K562 (cell line): Measurements from ENCODE around the gene PRR19. TPM values are rescaled to one million over a fixed set of nuclear protein-coding genes. Genes with fewer than 3 reads are reported as not detected.

Experiments used
- ATAC-seq: fragments of 200-7000 bp; cut with Tn5 transposase; 3 replicates; pipeline ENCODE4 v1.9.1; 2020; ENCODE audit warnings: moderate library complexity
- BruUV-seq: library from RNA; stranded (reverse); fragments of 400-500 nt; replicated peaks from 2 replicates; lab custom pipeline; 2021; lab: Mats Ljungman, UMichigan
- CTCF ChIA-PET: fragments of 300-600 bp; formaldehyde crosslinking; extraction: SDS; loops from one replicate; lab custom pipeline; 2021; ENCODE audit warnings: low intra/inter-chr PET ratio; lab: Yijun Ruan, JAX
- POLR2A ChIA-PET: fragments of 300-600, 350-650 bp; sonication (Branson Sonifier 250); formaldehyde crosslinking; extraction: SDS; loops from one replicate; lab custom pipeline; 2021; ENCODE audit warnings: antibody characterized with exemption, inconsistent platforms; lab: Yijun Ruan, JAX
- DNase-seq, 4 experiments: peaks; one replicate each; pipeline versions ENCODE4 v3.0.0 to v3.0.0-alpha.2; 2011 to 2018; ENCODE audit warnings: low spot score in 3 of 4, mixed read lengths in 3 of 4; ENCODE audit errors: extremely low read depth in 1 of 4
- FAIRE-seq: peaks from 2 replicates; lab custom pipeline; 2011; peaks lifted over from hg19 to GRCh38; lab: Jason Lieb, UNC
- H2AFZ ChIP-seq: 2 replicates; pipeline ENCODE4 v1.6.0; 2011; ENCODE audit warnings: low read depth, low read length, control low read depth, inconsistent platforms
- H3K27ac ChIP-seq: fragments of 200-600 bp; 3 replicates; pipeline ENCODE4 v1.8.0; 2011; ENCODE audit warnings: low read depth, mild to moderate bottlenecking, control low read depth, inconsistent platforms, low read length, moderate library complexity, mixed read lengths; ENCODE audit errors: extremely low read depth
- H3K27me3 ChIP-seq, 2 experiments: fragments of 300-600 bp in 1 of 2; 2 replicates in 1 of 2; 3 replicates in 1 of 2; pipeline versions ENCODE4 v1.6.0 to v1.8.0; 2011; ENCODE audit warnings: inconsistent platforms in 2 of 2, low read length in 2 of 2, mild to moderate bottlenecking in 1 of 2, mixed read lengths in 1 of 2, moderate library complexity in 1 of 2; ENCODE audit not compliant: control insufficient read depth in 2 of 2, insufficient read depth in 2 of 2
- H3K36me3 ChIP-seq: fragments of 300-600 bp; 3 replicates; pipeline ENCODE4 v1.8.0; 2011; ENCODE audit warnings: mild to moderate bottlenecking, low read length, inconsistent platforms; ENCODE audit not compliant: control insufficient read depth, insufficient read depth
- H3K4me1 ChIP-seq, 2 experiments: fragments of 200-600 bp in 1 of 2; replicated peaks in 1 of 2; 2 replicates in 1 of 2; 3 replicates in 1 of 2; pipeline versions ENCODE4 v1.5.1 to v1.8.0; 2011; ENCODE audit warnings: inconsistent platforms in 2 of 2, low read length in 2 of 2, mild to moderate bottlenecking in 1 of 2, mixed read lengths in 1 of 2, moderate library complexity in 1 of 2; ENCODE audit not compliant: control insufficient read depth in 2 of 2, insufficient read depth in 2 of 2
- H3K4me2 ChIP-seq: 2 replicates; pipeline ENCODE4 v1.6.1; 2011; ENCODE audit warnings: low read length, control low read depth, inconsistent platforms, mixed read lengths; ENCODE audit not compliant: insufficient read depth
- H3K4me3 ChIP-seq: fragments of 200-600 bp; sonication (generic), shearing (Covaris generic); 2 replicates; pipeline ENCODE4 v1.5.1; 2016; ENCODE audit warnings: control low read depth, inconsistent platforms
- H3K79me2 ChIP-seq: fragments of 200-600 bp; 3 replicates; pipeline ENCODE4 v1.8.0; 2011; ENCODE audit warnings: low read length, inconsistent platforms; ENCODE audit not compliant: control insufficient read depth, insufficient read depth
- H3K9ac ChIP-seq, 2 experiments: 2 replicates each; pipeline versions ENCODE4 v1.6.0 to v1.6.1; 2011; ENCODE audit warnings: low read depth in 2 of 2, low read length in 2 of 2, control low read depth in 1 of 2, inconsistent platforms in 1 of 2, mild to moderate bottlenecking in 1 of 2, mixed read lengths in 1 of 2; ENCODE audit not compliant: insufficient read depth in 1 of 2
- H3K9me1 ChIP-seq: one replicate; pipeline ENCODE4 v1.6.0; 2011; ENCODE audit warnings: inconsistent platforms, mild to moderate bottlenecking, low read length, moderate library complexity; ENCODE audit not compliant: control insufficient read depth, insufficient read depth
- H3K9me3 ChIP-seq: replicated peaks from 2 replicates; pipeline ENCODE4 v1.5.1; 2011; ENCODE audit warnings: low read depth, low read length, inconsistent platforms; ENCODE audit not compliant: control insufficient read depth, insufficient read depth
- H4K20me1 ChIP-seq: replicated peaks from 2 replicates; pipeline ENCODE4 v1.6.1; 2011; ENCODE audit warnings: low read length, inconsistent platforms, mixed read lengths; ENCODE audit not compliant: control insufficient read depth, insufficient read depth
- CEBPG ChIP-seq, 3 experiments: fragments of 200-800 bp in 1 of 3; sonication (Bioruptor generic) in 1 of 3; sonication (generic) in 1 of 3; formaldehyde crosslinking in 1 of 3; IDR thresholded peaks in 2 of 3; conservative IDR thresholded peaks in 1 of 3; 2 replicates each; pipeline versions ENCODE4 v1.6.1 to v1.8.0; 2016 to 2022; ENCODE audit warnings: missing compliant biosample characterization in 2 of 3, missing genetic modification characterization in 2 of 3, mild to moderate bottlenecking in 1 of 3, missing genetic modification reagents in 1 of 3
- POLR2B ChIP-seq: fragments of 450-650 bp; IDR thresholded peaks from 2 replicates; pipeline ENCODE4 v1.6.1; 2018; ENCODE audit warnings: low read depth; ENCODE audit not compliant: partially characterized antibody
- TSC22D4 ChIP-seq: fragments of 450-650 bp; IDR thresholded peaks from 2 replicates; pipeline ENCODE4 v1.6.1; 2016; ENCODE audit warnings: missing genetic modification characterization, missing biosample characterization, control low read depth
- WGBS: fragments of 100-300 bp; shearing (Covaris generic); methylation state at CpG from one replicate; pipeline ENCODE4 v1.1.6; 2016; ENCODE audit warnings: low coverage, mixed read lengths; ENCODE audit not compliant: insufficient coverage; ENCODE audit errors: missing lambda C conversion rate; 5-methylcytosine and 5-hydroxymethylcytosine counted together
- in situ Hi-C: fragments of 300-500 bp; cut with MboI; formaldehyde crosslinking; loops from 4 replicates; pipeline ENCODE4 v1.15.0; 2018; ENCODE audit warnings: inconsistent platforms, mixed read lengths
- intact Hi-C: fragments of 100-400 bp; cut with micrococcal nuclease; formaldehyde crosslinking; loops from 2 replicates; pipeline ENCODE4 v1.14.2; 2022
- polyA plus RNA-seq, 8 experiments: library from polyadenylated mRNA; depleted of rRNA in 4 of 8; stranded (reverse) in 5 of 8; unstranded in 3 of 8; fragments of >200 nt; fragmentation: Nextera tagmentation in 2 of 8; fragmentation: Illumina TruSeq in 1 of 8; extraction: Ambion mirVana in 2 of 8; extraction: Trizol in 1 of 8; gene quantifications; 2 replicates each; pipeline versions ENCODE4 v1.2.1 to v1.2.3, GENCODE V29; 2011 to 2014; ENCODE audit warnings: inconsistent platforms in 1 of 8, missing spikeins in 1 of 8
- total RNA-seq, 7 experiments: library from RNA; depleted of rRNA in 6 of 7; stranded (reverse); fragments of >200 nt in 6 of 7; fragmentation: Illumina TruSeq in 2 of 7; extraction: Trizol in 2 of 7; gene quantifications; 2 replicates each; pipeline versions ENCODE4 v1.2.1 to v1.2.3, GENCODE V29; 2011 to 2021; ENCODE audit warnings: low replicate concordance in 1 of 7
- TF ChIP-seq, protein P1 (sequence below), 2 experiments: fragments of 450-650 bp in 1 of 2; sonication (generic) in 1 of 2; formaldehyde crosslinking in 1 of 2; IDR thresholded peaks; 2 replicates each; pipeline versions ENCODE4 v1.7.1 to v1.9.0; 2016 to 2022; ENCODE audit warnings: inconsistent platforms in 1 of 2, mild to moderate bottlenecking in 1 of 2, missing genetic modification reagents in 1 of 2
- TF ChIP-seq, protein P2 (sequence below): sonication (generic); formaldehyde crosslinking; IDR thresholded peaks from 2 replicates; pipeline ENCODE4 v1.8.0; 2022; ENCODE audit warnings: mild to moderate bottlenecking, missing genetic modification reagents

The PRR19 gene
- total and polyA plus RNA-seq, 9 of the 15 experiments (the other 6 are each of a cell fraction or from before 2014, with no cell fraction given): 0.10 to 1.6 (median 0.54) TPM

DNA sequence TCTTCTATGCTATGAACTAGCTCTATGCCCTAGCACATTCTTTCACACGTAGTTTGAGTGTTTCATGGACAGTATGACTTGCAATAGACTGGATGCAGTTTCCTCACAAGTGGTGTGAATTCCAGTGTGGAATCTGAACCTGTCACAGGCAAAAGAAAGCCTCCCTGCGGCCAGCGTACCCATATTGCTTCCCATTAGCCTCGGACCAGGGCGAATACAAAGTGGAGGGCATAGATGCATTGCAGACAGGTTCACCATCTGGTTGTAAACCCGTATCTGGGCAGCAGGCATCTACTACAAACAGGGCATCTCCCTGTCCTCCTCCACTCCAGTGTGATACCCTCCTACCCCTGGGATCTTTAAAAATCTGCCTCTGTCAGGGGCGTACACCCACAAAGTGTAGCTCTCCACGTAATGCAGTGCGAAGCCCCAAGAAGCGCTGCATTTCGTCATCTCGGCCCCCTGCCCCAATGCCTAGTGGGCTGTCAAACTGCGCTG, 34.2 kb upstream of the PRR19 start:
- POLR2A ChIA-PET: interaction anchor here (1.0 to 1.1 kb wide), 2 partner anchors 11 to 25 kb away, joined by 3 to 4 read pairs; no protein-coding TSS in a partner anchor
- ATAC-seq (no peak), DNase-seq (no peak), FAIRE-seq (peak; percentile 40)
- 21% methylated on average over 13 of the region's 13 CpGs for WGBS
- peak overlapping the region; percentile 54 for H3K4me3 ChIP-seq
- peak overlapping the region; percentile 96 for H3K4me2 ChIP-seq
- peak overlapping the region; percentile 90 for H3K27ac ChIP-seq
- H3K9me1 ChIP-seq: no peaks in the 10 kb centered on the region
- H3K9me3 ChIP-seq: no peaks in the 10 kb centered on the region
- H3K79me2 ChIP-seq: peaks cover 24% of the 10 kb centered on the region
- H3K4me1 ChIP-seq: peaks cover 17 to 42% of the 10 kb centered on the region in 2 experiments
- H4K20me1 ChIP-seq: no peaks in the 10 kb centered on the region
- in situ Hi-C loops (no loop called here), intact Hi-C loops (loop anchor here (2.0 kb wide), 1 partner anchor 13 kb away; the partner anchor contains the start of gene ERF)
- H3K36me3 ChIP-seq: peaks cover 17% of the 10 kb centered on the region; the same call in 2 of the 3 replicates
- CTCF ChIA-PET: no interaction called here
- H2AFZ ChIP-seq: peak overlapping the region; percentile 95
- H3K27me3 ChIP-seq: no peaks in the 10 kb centered on the region
- TSS peak; percentile 96 for BruUV-seq
- peak overlapping the region; percentile 90 to 98 for H3K9ac ChIP-seq
- TF ChIP-seq, protein P1, sequence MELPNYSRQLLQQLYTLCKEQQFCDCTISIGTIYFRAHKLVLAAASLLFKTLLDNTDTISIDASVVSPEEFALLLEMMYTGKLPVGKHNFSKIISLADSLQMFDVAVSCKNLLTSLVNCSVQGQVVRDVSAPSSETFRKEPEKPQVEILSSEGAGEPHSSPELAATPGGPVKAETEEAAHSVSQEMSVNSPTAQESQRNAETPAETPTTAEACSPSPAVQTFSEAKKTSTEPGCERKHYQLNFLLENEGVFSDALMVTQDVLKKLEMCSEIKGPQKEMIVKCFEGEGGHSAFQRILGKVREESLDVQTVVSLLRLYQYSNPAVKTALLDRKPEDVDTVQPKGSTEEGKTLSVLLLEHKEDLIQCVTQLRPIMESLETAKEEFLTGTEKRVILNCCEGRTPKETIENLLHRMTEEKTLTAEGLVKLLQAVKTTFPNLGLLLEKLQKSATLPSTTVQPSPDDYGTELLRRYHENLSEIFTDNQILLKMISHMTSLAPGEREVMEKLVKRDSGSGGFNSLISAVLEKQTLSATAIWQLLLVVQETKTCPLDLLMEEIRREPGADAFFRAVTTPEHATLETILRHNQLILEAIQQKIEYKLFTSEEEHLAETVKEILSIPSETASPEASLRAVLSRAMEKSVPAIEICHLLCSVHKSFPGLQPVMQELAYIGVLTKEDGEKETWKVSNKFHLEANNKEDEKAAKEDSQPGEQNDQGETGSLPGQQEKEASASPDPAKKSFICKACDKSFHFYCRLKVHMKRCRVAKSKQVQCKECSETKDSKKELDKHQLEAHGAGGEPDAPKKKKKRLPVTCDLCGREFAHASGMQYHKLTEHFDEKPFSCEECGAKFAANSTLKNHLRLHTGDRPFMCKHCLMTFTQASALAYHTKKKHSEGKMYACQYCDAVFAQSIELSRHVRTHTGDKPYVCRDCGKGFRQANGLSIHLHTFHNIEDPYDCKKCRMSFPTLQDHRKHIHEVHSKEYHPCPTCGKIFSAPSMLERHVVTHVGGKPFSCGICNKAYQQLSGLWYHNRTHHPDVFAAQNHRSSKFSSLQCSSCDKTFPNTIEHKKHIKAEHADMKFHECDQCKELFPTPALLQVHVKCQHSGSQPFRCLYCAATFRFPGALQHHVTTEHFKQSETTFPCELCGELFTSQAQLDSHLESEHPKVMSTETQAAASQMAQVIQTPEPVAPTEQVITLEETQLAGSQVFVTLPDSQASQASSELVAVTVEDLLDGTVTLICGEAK (IDR thresholded peaks at IDR 0.05): 0 out of 2 replicates have a peak, but pooled peaks have one; percentile 29
- TF ChIP-seq, protein P1 (CRISPR knock-in tag; IDR thresholded peaks at IDR 0.05): no peak
- TF ChIP-seq TSC22D4 (tag) (no peak), CEBPG (CRISPR knock-in tag; IDR thresholded peaks at IDR 0.05) (no peak; the same call in 1 of the 2 replicates), CEBPG (tag; conservative IDR thresholded peaks at IDR 0.05 in 1 of 2, IDR thresholded peaks at IDR 0.05 in 1 of 2) (0 out of 4 replicates have a peak, but pooled peaks of 1 of the 2 experiments have one; percentile 1), POLR2B (peak; percentile 40)
- TF ChIP-seq, protein P2, sequence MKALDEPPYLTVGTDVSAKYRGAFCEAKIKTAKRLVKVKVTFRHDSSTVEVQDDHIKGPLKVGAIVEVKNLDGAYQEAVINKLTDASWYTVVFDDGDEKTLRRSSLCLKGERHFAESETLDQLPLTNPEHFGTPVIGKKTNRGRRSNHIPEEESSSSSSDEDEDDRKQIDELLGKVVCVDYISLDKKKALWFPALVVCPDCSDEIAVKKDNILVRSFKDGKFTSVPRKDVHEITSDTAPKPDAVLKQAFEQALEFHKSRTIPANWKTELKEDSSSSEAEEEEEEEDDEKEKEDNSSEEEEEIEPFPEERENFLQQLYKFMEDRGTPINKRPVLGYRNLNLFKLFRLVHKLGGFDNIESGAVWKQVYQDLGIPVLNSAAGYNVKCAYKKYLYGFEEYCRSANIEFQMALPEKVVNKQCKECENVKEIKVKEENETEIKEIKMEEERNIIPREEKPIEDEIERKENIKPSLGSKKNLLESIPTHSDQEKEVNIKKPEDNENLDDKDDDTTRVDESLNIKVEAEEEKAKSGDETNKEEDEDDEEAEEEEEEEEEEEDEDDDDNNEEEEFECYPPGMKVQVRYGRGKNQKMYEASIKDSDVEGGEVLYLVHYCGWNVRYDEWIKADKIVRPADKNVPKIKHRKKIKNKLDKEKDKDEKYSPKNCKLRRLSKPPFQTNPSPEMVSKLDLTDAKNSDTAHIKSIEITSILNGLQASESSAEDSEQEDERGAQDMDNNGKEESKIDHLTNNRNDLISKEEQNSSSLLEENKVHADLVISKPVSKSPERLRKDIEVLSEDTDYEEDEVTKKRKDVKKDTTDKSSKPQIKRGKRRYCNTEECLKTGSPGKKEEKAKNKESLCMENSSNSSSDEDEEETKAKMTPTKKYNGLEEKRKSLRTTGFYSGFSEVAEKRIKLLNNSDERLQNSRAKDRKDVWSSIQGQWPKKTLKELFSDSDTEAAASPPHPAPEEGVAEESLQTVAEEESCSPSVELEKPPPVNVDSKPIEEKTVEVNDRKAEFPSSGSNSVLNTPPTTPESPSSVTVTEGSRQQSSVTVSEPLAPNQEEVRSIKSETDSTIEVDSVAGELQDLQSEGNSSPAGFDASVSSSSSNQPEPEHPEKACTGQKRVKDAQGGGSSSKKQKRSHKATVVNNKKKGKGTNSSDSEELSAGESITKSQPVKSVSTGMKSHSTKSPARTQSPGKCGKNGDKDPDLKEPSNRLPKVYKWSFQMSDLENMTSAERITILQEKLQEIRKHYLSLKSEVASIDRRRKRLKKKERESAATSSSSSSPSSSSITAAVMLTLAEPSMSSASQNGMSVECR: peak; percentile 67; the same call in 1 of the 2 replicates
